Measurements from ENCODE around the gene NAA20.

NAA20 gene

DNA sequence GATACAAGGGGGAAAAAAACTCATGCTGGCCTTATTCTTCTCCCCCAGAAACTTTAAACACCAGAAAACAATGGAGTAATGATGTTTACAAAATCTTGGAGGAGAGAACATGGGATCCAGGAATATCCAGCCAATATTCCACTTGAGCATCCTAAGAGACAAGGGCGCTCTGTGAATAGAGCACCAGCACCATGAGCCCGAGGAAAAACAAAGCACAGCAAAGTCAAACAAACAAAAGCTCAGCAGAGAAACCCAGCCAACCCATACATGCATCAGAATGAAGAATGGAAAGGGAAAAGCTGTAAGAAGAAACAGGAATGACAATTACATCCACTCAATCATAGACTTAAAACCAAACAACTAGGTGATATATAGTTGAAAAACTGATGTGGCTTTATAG lies 4.6 kb upstream of the NAA20 start:
- in situ Hi-C loops (cut with MboI; ENCODE audit: low sequenced_read_pairs), result no loop called here

DNA sequence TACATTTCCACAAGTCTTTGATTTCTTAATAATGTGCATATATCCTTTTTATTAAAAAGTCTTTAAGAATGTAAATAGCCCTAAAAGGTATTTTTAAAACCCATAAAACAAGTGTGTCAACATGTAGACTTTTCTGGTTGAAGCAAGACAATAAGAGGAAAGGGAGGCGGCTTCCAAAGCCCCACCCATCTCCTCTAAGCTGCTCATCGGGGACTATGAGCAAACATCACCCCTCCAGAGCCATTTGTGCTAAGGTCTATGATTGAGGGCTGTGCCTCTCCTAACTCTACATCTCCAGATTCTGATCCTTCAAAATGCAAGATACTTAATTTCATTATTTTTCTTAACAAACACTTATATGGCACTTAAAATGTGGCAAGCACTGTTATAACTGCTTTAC lies 2.5 kb upstream of the NAA20 start:
- in situ Hi-C loops (cut with MboI; ENCODE audit: low sequenced_read_pairs), result no loop called here

DNA sequence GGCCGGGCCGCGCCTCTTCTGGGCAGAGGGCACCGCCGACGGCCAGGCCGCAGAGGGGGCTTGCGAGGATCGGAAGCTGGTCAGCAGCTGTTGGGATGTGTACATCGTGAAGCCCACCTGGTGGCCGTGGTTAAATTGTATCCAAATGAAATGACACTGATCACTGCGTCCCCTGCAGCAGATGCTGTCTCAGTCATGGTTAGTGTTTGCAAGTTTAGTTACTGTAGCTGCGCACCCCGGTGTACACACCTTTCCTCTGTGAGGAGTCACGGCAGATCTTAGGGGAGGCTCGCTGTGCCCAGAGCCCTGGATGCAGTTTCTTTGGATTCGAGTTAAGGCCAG lies 653 bp downstream of the NAA20 start:
- in situ Hi-C loops (cut with MboI; ENCODE audit: low sequenced_read_pairs), result no loop called here

DNA sequence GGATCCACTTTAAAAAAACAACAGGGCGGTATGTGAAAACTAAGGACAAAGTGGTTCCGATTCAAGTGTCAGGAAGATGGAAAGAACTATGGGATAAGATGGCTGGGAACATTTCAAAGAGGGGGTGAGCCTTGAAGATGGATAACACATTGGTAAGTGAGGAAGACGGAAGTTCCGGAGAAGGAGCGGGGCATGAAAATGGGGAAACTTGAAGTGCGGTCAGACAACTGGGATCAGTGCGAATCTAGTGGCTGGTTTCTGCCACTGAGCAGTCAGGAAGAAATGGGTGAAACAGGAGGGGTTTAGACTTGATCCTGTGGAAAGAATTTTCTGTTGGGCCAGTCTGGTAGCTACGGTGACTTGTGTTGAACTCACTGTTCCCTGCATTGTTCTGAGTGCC lies 1.2 kb downstream of the NAA20 start:
- in situ Hi-C loops (cut with MboI; ENCODE audit: low sequenced_read_pairs), result no loop called here

DNA sequence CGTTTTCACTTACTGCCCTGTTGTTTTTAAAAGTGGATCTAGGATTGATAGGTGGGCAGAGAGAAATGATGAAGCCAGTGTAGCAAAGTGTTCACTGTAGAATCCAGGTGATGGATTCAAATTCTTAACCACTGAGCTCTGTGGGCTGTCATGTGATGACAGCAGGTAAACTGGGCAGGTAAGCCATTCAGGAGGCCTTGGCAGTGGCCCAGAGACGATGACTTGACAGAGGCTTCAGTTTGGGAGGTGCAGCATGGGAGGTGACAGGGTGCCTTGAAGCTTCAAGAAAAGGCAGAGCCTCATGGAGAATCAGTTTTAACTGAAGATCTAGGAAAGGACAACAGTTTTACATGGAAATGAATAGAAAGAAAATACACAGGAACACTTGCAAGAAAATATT lies 2.0 kb downstream of the NAA20 start:
- in situ Hi-C loops (cut with MboI; ENCODE audit: low sequenced_read_pairs), result no loop called here

DNA sequence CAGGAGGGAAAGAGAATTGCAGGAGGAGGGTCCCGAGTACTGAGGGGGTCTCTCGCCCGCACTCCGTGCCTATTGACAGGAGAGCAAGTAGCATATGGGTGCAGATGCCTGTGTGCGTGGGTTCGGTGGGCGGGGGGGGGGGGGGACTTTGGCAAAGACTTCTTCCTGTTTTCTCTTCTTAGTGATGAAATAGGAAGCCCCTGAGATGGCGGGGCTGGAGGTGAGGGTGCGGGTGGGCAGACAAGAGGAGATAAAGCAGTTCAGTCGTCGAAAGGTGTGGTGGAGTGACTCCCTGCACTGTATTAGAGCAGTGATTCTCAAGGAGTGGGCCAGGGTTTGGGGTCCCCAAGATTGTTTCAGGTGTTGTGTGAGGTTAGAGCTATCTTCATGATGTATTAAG lies 3.7 kb downstream of the NAA20 start:
- in situ Hi-C loops (cut with MboI; ENCODE audit: low sequenced_read_pairs), result no loop called here

DNA sequence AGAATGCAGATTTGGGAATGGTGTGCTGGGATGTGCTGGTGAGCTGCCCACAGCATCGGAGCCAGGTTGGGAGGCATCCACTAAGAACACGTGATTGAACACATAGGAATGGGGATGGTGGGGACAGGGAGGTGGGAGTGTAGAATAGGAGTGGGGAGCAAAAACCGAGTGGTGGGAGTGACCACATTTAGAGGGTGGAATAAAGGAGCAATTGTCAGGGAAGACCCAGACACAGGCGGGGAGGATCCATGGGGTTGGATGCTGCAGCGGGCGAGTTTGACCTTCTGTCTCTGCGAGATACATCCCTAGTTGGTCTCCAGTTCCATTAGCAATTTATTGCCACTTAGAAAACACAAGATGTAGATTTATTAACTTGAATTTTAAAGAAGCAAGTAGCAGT lies 4.7 kb downstream of the NAA20 start:
- in situ Hi-C loops (cut with MboI; ENCODE audit: low sequenced_read_pairs), result no loop called here

DNA sequence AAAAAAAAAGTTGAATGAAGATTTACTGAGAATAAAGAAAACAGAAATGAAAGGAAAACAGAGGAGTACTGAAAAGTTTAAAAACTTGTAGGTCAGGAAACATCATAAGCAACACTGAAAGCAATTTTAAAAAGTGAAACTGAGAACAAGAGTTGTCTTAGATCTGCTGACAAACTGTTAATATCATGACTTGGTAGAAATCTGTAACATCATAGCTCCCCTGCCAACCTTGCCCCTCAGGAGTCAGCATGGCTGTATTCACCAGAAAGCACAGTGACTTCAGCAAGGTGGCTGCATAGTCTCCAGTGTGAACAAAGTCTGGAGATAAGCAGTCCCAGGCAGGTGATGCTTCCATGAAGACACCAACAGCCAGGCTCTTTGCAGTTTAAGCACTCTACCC lies 5.3 kb downstream of the NAA20 start:
- in situ Hi-C loops (cut with MboI; ENCODE audit: low sequenced_read_pairs), result no loop called here

DNA sequence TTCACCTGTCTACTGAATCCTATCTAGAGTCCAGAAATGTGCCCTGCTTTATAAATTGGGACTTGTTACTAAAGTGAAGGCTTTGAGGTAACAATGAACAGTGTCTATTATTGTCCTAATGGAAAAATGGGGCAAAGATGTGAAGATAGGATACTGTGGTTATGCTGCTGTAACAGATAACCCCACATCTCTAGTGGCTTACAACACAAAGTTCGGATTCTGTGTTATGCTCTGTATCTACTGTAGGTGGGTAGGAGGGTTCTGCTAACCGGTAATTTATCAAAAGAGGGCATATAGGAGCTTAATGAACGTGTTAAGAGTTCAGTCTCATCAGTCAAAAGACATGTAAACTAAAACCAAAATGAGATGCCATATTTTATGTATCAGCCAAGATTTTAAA lies 6.2 kb downstream of the NAA20 start:
- in situ Hi-C loops (cut with MboI; ENCODE audit: low sequenced_read_pairs), result no loop called here

DNA sequence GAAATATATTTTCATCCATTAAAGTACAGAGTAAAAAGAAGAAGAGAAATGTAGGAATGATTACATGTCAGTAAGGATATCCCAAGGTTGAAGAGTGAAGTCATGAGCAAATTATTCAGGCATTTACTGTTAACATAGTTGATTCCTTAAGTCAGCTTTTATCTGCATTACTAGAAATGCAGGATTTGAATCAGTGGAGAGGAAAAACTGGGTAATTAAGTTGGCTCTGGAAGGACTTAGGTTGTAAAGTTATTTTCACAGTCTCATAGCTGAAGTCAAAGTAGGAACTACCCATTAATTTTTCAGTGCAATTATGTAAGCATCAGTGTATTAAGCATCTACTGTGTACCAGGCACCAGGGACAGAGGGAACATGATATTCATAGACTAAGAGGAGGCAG lies 7.8 kb downstream of the NAA20 start:
- in situ Hi-C loops (cut with MboI; ENCODE audit: low sequenced_read_pairs), result no loop called here

DNA sequence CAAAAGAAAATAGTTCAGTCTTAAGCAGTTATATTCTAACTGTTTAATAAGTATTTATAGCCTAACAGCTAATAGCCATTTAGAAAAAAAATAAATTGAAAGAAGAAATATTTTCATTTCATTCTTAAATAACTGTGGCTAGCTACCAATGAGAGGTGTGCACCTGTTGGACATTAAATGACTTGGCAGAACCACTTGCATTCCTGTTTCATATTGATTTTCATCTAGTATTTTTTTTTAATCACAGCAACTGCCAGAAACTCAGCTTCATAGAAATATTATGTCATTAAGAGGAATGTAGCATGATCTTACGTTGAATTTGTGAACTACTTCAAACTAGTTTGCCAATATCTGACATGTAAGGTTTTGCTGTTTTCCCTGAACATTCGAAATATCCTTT lies 10.1 kb downstream of the NAA20 start:
- in situ Hi-C loops (cut with MboI; ENCODE audit: low sequenced_read_pairs), result no loop called here

DNA sequence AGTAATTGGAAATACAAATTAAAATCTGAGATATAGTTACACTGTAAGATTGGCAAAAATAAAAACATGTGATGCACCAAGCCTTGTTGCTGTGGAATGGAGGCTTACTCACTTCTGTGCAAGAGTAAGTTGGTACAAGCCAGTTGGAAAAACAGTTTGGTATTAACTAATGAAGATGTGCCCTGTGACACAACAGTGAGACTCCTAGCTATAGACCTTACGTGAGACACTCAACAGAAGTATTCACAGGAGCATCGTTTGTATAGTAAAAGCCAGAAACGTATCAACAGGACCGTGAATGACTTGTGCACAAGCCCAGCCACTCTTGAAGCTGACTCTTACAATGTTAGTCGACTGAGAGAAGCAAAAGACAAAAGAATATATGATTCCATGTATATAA lies 14.6 kb downstream of the NAA20 start:
- in situ Hi-C loops (cut with MboI; ENCODE audit: low sequenced_read_pairs), result no loop called here

DNA sequence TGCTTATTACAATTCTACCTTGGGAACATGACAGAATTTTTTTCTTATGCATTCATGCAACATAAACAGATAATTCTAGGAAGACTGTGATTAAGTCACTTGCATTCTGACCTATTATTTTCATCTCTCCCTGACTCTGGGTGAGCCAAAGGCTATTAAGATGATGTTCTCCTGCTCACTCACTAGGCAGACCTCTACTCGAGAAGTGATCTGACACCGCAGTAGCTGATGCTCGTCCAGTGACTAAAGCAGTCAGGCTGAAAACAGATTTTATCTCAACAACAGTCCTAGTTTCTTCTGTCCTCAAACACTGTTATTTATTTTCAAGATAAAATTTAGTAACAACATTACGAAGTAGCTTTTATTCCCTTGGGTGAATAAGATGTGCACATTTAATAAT lies 17.3 kb downstream of the NAA20 start:
- in situ Hi-C loops (cut with MboI; ENCODE audit: low sequenced_read_pairs), result no loop called here

DNA sequence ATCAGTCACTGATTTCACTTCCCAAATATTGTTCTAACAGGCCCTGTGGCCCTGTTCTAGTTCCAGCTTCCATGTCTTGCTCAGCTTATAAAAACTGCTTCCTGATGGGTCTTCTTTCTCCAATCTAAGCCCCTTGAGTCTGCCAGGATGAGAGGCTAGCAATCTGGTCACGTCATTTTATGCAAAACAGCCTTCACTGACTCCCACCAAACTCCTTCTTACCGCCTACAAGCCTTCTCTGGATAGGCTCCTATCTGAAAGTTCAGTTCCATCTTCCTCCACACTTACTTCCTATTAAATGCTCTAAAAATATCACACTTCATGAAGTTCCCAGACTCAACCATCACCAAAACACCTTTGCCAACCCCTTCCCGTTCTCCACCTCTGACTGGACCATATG lies 19.6 kb downstream of the NAA20 start:
- in situ Hi-C loops (cut with MboI; ENCODE audit: low sequenced_read_pairs), result no loop called here

DNA sequence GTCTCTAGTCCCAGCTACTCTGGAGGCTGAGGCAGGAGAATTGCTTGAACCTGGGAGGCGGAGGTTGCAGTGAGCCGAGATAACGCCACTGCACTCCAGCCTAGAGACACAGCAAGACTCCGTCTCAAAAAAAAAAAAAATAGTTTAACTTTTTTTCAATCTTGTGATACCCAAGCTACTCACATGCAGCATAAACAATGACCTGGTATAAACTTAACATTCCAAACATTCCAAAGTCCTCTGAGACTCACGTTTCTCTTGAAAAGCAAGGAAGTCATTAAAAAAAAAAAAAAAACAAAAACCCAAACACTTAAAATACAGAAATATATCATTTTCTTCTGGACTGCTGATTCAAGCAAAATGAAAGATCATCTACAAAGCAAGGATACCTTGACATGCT lies 20.8 kb downstream of the NAA20 start:
- in situ Hi-C loops (cut with MboI; ENCODE audit: low sequenced_read_pairs), result no loop called here

DNA sequence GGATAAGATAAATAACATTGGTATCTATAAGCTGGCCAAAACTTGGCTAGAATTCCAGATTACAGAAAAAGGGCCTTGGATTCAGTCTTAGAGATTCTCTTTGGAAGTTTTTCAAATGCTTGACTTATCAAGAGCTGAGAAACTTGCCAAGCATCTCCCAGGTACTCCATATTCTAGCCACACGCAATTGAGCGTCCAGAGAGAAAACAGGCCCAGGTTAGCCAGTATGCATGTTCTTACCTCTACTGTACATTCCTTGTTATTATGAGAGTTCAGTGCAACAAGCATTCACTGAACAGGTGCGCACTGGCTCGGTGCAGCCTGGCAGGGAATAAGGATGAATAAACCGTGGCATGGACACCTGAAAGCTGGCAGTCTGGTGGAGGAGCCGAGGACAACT lies 21.4 kb downstream of the NAA20 start:
- in situ Hi-C loops (cut with MboI; ENCODE audit: low sequenced_read_pairs), result no loop called here

DNA sequence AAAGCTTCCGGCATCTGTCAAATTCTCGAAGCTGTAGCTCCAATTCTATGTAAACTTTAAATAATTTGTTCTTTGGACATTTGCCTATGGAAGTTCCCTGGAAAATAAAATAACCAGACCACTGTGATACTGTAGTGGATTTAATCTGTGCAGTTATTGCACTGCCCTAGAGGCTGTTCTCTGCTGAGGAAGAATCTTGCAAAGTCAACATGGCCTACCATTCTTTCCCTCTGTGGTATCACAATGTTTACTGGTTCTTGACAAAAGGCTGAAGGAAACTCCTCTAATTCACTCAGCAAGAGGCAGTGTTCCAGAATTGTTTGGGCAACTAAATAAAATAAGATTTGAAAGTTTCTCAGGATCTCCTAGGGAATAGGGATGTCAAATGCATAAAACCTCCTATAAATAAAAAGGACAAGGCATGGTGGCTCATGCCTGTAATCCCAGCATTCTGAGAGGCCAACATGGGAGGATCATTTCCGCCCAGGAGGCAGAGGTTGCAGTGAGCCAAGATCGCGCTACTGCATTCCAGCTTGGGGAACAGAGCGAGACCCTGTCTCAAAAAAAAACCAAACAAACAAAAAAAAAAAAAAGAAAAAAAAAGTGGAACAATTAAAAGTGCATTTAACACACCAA lies 22.7 kb downstream of the NAA20 start:
- in situ Hi-C loops (cut with MboI; ENCODE audit: low sequenced_read_pairs), result no loop called here

DNA sequence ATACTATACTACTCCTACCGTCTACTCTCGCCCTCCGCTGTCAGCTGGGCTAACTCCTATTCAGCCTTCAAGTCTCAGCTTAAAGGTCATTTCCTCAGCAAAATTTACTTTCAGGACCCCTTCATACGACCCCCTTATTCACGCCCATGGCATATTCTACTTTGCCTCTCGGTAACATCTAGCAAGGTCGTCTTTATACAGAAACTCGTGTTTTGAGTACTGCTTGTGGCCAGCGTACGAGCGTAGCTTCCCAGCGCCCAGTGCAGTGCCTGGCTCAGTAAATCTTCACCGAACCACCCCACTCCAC lies 34.6 kb downstream of the NAA20 start:
- in situ Hi-C loops (cut with MboI; ENCODE audit: low sequenced_read_pairs), result no loop called here

DNA sequence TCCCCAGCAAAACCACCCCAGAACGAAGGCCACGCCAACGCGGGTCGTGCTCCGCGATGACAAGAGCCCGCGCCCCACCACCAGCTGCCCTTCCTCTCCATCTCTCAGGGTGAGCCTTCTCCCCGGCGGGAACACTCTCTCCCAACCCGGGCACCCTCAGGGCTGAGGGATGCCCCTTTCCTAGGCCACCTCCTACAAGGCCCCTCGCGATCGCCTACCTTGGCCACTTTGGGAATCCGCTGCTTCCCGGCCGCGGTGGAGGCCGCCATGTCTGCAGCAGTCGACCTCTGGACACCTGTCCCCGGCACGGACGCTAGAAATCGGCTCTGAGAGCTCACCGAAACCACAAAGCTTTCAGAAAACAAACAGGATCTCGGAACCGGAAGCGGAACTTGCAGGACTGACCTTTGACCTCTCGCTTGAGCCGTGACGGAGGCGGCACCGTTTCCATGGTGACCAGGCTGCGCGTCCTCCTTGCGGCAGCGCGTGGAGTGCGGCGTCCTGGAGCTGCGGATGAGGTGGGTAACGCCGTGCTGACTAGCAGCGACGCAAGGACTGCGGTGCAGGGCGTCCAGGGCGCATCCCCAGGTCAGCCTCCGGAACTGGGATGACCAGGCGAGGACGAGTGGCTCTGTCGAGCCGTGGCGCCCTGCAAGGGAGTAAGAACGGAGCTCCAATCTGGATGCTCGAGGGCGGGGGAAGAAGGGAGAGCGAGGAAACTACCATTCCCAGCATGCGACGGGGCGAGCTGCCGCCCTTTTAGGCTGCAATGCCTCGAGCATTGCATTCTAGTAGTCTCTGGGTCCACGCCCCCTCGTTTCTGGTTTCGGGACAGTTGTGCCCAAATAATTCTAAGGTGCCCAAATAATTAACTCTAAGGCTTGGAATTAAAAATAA lies 35.2 kb downstream of the NAA20 start, which contains the start of the genes CFAP61 and CRNKL1:
Gene CFAP61, plus strand, starts transcription at position 459 of the 897 bp plus-strand sequence. CDS start 4,122 bp downstream, outside the sequence.
Gene CRNKL1, minus strand, starts transcription at position 393 of the 897 bp plus-strand sequence. Its CDS starts 124 bp downstream, at position 269.
- in situ Hi-C loops (cut with MboI; ENCODE audit: low sequenced_read_pairs), result no loop called here

DNA sequence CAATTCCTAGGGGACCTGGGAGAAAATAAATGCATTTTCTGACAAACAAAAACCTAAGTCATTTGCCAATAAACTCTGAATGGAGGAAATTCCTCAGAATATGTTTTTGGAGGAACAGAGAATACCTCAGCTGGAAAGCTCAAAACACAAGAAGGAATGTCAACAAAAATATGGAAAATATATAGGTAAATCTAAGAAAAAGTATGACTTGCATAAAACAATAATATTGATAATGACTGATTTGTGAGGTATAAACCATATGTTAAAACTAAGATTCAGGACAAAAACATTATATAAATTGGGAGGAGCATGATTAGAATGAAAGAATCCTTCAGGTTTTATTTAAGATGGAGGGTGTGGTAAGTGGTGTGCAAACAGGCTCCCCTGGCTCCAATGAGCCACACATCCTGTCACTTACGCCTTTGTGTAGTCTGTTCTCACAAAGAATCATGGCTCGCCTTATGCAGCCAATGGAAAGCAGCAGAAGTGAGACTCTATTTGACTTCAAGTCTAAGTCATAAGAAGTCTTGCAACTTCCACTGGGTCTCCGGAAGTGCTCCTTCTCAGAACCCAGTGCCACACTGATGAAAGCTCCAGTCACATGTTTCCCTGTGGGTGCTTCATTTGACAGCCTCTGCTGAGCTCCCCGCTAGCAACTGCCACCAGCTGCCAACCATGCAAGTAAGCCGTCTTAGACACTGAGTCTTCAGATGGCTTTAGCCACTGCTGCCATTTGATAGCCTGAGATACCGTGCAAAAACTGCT lies 43.3 kb downstream of the NAA20 start:
- in situ Hi-C loops (cut with MboI; ENCODE audit: low sequenced_read_pairs), result no loop called here

DNA sequence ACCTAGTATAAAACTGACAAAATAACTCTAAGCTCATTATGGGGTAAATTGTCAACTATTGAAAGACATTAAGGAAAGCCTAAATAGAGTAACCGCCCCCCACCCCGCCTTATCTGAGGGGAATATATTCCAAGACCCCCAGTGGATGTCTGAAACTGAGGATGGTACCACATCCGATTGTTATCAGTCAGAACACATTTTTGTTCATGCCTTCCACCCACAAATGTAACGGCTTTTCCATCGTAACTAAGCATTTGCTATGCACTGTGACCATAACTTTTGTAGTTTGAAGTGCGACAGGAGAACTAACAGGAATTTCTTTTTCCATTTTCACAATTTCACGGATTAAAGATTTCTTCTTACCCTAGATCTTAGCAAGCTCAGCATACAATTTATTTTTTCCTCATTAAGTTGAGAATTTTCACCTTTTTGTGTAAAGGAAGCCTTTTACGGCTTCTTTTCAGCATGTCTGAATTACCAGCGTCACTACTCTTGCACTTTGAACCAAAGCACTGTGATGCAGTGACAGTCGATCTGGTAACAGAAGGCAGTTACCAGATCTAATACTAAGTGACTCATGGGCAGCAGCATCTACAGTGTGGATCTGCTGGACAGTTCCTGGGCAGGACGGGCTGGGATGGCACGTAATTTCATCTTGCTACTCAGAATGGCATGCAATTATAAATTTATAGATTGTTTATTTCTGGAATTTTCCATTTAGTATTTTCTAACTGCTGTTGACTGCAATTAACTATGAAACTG lies 47.0 kb downstream of the NAA20 start:
- in situ Hi-C loops (cut with MboI; ENCODE audit: low sequenced_read_pairs), result no loop called here

Measured in HL-60/S4 (cell line).